Epithelial cell of proximal tubule (primary cell): ENCODE measurements around the gene TRIP12. TPM values are rescaled to one million over a fixed set of nuclear protein-coding genes. Genes with fewer than 3 reads are reported as not detected.
A peak's percentile ranks its signal among the peaks of the same experiment; 100 is the strongest.

ENCODE experiments used
- DNase-seq: peaks from one replicate; pipeline ENCODE4 v3.0.0-alpha.2; 2011; ENCODE audit warnings: low read depth
- H3K4me3 ChIP-seq: 2 replicates; pipeline ENCODE4 v1.5.1; 2011; ENCODE audit warnings: low read depth, mild to moderate bottlenecking, low read length
- CTCF ChIP-seq: conservative IDR thresholded peaks from 2 replicates; pipeline ENCODE4 v1.5.1; 2012; ENCODE audit warnings: low read depth, mild to moderate bottlenecking, low read length
- total RNA-seq: library from RNA; depleted of rRNA; stranded (reverse); fragments of >200 nt; gene quantifications from 2 replicates; pipeline ENCODE4 v1.2.3, GENCODE V29; 2015

Gene TRIP12
- total RNA-seq, 1 donor from 2014 or later: 84.1 TPM

- H3K4me3 ChIP-seq: no peak overlapping the region
- DNase-seq: no peak
- TF ChIP-seq CTCF: no peak
These were observed 89.3 kb downstream of the TRIP12 start for GRCh38 chr2:229832510-229832898.

- DNase-seq: no peak
- no peak for TF ChIP-seq CTCF
- H3K4me3 ChIP-seq: no peak overlapping the region
These were observed 89.9 kb downstream of the TRIP12 start for GRCh38 chr2:229831805-229832509.

- TF ChIP-seq CTCF: peak; percentile 29
- DNase-seq: no peak
- no peak overlapping the region for H3K4me3 ChIP-seq
These were observed 96.3 kb downstream of the TRIP12 start for GRCh38 chr2:229825476-229825875.

- no peak overlapping the region for H3K4me3 ChIP-seq
- no peak for DNase-seq
- TF ChIP-seq CTCF: no peak
These were observed 100.5 kb downstream of the TRIP12 start for GRCh38 chr2:229821316-229821715.

- TF ChIP-seq CTCF: no peak
- H3K4me3 ChIP-seq: no peak overlapping the region
- no peak for DNase-seq
These were observed 103.6 kb downstream of the TRIP12 start for GRCh38 chr2:229818230-229818629.

- no peak overlapping the region for H3K4me3 ChIP-seq
- DNase-seq: peak; percentile 27
- TF ChIP-seq CTCF: no peak
These were observed 106.0 kb downstream of the TRIP12 start for GRCh38 chr2:229815858-229816257.

GRCh38 chr2:229815342-229815741 lies 106.5 kb downstream of the TRIP12 start:
- no peak for TF ChIP-seq CTCF
- H3K4me3 ChIP-seq: no peak overlapping the region
- DNase-seq: no peak
